GM20431 (cell line): ENCODE data around the gene ARID5B.

Experiments used
- in situ Hi-C: fragments of 300-500 bp; cut with MseI, MboI; formaldehyde crosslinking; loops from one replicate; pipeline ENCODE4 v1.15.0; 2020; ENCODE audit warnings: low sequenced_read_pairs; ENCODE audit not compliant: unreplicated experiment

ARID5B gene

DNA sequence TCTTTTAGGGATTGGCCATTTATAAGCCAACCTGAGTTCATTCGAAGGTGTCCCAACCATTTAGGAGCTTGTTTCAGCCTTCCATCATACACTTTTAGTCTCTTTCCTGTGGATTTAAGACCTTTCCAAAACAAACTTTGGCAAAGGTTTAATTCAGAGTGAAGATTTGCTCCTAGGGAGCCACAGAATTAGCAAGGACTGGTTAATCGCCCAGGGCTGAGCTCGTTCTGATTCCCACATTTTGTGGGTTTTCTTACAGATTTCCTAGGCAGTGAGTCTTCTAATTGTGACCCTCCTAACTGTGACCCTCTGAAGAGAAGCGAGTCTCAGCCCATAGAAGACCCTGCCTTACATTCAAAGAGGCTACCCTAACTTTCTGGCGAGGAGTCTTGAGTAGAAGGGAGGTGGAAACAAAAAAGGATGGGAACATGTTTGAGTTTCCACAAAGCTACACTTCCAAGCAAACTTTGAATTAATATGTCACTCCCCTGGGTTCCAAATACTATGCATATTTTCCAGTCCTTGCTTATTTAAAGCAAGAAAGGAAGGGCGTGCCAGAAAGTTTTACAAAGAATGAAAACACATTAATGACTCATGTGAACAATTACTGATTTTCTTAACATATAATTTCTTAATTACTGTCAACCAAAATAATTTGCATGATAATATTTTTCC lies 118.3 kb downstream of the ARID5B start:
- in situ Hi-C loops = loop anchor here (25.0 kb wide), 1 partner anchor 108 kb away; the partner anchor contains the start of gene ARID5B

DNA sequence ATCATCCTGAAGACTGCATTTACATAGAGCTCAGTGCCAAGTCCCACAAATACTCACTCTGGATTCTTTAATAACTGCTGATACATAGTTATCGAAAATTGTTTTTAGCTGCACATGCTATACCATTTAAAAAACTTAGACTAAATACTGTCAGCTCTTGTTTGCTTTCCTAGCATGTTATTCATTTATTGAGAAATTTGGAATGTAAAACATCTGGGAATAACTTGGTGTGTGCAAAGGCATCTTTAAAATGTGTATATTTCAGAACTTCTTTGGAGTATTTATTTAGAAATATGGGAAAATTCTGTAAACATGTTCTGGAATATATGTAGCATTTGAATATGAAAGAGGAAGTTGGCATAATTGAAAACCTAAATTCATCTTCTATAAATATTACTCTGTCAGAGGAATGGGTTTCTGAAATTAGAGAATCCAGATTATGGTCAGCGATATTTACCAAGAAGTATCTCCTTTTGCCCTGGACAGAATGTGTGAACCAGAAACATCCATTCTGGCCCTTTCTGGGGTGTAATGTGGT lies 119.7 kb downstream of the ARID5B start:
- in situ Hi-C loops = loop anchor here (25.0 kb wide), 1 partner anchor 109 kb away; the partner anchor contains the start of gene ARID5B

DNA sequence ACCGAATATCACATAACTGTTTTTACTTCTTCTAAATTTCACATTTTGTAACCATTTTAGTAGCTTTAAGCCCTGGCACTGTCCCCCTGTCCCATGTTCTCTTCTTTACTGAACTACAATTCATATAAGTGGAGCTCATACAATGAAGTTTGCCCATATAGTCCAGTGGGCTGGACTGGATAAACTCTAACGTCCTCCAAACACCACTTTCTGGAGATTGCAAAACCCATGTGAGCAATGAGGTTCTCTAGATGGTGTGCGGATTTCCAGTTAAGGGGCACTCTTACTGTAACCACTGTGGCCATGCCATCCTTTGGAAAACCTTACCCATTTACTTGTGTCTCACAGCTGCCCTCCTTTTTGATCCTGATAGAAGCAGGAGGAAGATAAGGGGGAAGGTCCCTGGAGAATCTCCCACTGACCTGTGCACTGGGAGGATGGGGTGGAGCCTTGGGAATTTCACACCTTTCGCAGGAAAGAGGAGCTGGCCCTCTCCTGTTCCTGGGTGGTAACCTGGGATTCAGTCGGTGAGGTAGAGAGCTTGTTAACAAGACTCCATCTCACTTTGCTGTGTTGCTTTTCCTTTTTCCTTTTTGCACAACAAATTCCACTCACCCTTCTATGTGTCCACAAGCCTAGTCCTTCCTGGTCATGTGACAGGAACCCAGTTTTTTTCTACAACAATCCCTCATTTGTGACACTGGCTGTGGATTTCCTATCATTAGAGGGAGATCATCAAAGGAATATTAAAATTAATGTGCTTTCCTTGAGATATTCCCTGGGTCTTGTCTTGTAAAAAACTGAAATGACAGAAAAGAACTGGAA lies 120.7 kb downstream of the ARID5B start:
- in situ Hi-C loops = loop anchor here (25.0 kb wide), 1 partner anchor 110 kb away; the partner anchor contains the start of gene ARID5B

DNA sequence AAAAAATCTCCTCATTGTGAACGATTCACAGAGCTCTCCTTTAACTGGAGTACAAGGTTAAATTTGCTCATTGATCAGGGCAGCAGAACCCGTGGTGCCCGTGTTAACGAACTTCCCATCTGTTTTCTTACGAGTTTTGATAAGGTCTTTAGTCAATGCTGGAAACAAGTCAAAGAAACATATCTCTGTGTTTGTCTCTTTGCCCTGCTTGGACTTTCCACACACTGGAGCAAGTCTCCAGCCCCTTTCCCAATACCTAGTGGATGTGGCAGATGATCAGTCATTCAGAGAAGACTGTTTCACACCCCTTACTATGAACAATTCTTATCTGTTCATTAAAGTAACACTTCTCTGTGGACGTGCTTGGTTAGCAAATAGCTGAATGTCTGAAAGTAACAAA lies 121.3 kb downstream of the ARID5B start:
- in situ Hi-C loops = loop anchor here (25.0 kb wide), 1 partner anchor 111 kb away; the partner anchor contains the start of gene ARID5B

DNA sequence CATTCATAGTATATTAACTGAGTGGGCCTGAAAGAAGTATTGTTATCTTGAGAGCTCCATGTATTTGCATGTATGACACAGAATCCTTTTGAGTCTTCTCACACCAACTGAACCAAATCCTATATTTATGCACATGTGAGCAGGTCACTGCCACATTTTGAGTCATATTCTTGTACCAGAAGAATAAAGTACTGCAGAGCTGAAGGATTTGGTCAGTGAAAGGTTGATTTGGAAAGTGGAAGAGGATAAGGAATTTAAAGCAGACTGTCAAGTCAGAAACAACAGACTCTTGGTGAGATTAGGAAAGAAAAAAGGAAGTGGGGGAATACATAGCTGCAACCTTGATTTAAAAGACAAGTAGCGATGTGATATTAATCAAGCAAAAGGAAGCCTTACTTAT lies 121.8 kb downstream of the ARID5B start:
- in situ Hi-C loops = loop anchor here (25.0 kb wide), 1 partner anchor 111 kb away; the partner anchor contains the start of gene ARID5B

DNA sequence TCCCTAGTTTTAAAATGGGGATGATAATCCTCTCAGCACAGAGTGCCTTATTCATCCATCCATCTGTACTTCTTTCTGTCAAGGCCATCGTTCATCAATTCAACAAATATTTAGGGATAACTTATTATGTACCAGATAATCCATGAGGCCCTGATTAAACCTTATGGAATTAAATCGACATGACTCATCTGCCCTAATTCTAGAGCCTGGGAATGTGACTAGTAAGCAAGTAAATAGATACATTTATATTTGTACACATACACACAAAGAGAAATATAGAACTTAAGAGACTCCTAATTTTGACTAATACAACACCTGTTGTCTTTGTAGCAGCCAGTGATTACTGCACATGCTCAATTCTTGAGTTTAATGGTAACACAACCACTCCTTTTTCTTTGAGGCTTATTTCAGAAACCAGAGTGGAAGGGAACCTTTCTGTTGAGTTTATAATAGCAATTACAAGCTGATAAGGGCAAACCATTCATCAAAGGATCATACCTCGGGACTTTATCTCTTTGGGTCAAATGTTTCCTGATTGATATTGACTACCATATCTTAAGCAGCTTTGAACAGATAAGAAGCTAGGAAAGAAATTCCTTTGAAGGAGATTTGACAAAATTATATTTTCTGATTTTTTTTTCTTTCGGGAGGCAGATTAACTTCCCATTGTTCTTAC lies 122.7 kb downstream of the ARID5B start:
- in situ Hi-C loops = loop anchor here (25.0 kb wide), 1 partner anchor 112 kb away; the partner anchor contains the start of gene ARID5B

DNA sequence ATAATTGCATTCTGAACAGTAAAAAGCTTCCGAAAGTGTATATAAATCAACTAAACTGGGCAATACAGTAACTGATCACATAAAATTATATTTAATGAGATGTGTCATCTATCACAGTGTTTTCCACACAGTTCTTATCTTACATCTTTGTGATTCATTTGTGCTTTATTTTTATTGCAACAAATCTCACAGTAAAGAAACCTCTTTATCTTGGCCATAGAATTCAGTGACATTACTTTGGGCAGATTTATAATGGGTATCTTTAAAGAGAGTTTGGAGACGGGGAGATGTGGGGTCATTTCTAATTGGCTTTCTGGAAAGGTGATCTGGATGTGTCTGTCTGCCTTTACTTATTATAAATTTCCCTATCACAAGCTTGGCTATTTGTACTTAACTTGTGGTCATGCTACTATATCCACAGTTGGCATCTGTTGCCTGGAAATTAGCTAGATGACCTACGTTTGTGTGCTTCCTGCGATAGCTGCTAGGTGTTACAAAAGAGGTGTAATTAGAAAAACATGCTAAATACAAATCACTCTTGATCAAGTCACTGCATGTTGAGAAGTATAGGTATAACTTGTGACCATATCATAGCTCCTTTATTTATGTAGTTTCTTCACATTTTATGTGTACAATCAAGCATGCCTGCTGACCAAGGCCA lies 123.8 kb downstream of the ARID5B start:
- in situ Hi-C loops = loop anchor here (25.0 kb wide), 1 partner anchor 212 kb away; no protein-coding TSS in a partner anchor

DNA sequence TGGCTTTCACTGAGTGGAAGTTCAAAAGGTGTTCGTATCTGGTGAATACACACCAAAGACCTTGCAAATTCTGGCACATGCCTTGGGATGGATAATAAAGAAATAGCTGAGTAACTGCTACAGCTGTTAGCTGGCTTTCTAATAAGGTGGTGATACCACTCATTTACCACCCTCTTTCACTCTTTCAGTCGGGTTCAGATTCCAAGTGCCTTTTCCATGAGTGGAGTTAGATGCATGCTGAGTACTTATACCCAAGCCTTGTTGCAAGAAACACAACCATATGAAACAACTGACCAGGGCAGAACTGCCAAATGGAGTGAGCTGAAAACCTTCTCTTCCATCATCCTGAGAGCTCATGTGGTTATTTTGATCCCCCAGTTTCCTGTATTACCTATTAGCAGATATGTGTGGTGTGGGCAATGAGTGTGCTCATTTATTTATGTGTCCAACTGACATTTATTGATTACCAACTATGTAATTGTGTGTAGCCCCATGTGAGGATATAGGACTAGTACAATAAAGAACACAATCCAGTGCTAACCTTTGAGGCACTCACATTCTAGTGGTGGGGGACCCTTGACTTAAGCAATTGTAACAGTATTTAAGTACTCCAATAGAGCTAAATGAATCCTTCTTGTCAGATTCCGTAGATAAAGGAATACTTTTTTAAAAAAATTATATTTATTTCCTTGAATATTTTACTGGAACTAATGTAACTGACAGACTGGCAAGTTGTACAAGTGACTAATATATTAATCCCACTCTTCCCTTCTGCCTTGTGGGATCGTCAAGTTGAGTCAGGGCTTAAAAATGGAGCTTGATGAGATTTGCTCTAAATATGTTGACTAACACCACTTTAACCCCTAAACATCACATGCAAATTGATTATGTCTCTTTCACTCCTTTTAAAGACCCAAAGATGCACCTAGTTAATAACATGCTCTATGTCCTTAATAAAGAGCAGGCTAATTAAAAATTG lies 124.7 kb downstream of the ARID5B start:
- in situ Hi-C loops = loop anchor here (25.0 kb wide), 1 partner anchor 211 kb away; no protein-coding TSS in a partner anchor

DNA sequence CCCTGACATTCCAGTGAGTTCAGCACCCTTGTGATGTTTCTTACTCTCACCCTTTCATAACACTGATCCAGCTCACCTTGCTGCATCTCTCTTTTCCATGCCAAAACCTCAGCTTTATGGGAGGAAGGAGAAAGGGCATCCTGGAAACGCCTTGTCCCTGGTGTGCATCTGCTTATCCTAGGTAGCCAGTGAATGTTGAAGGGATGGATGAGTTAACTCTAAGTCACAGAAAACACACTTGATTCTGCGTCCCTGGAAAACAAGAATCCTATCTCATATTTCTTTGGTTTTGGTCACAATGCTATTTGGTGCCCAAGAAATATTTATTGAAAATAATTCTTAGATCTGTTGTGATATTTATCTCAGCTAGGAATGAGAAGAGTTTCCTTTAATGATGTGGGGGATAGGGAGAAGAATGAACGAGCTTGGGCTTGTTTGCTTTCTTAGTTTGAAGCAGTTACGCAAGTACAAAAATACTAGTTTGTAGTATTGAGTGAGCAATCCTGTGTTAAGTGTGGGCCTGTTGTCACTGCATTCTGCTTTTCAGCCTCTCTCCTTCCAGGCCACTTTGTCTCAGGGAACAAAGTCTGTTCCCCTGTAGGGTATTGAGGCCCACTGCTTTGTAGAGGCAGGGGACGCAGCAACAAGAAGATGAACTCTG lies 126.5 kb downstream of the ARID5B start:
- in situ Hi-C loops = loop anchor here (25.0 kb wide), 1 partner anchor 209 kb away; no protein-coding TSS in a partner anchor

DNA sequence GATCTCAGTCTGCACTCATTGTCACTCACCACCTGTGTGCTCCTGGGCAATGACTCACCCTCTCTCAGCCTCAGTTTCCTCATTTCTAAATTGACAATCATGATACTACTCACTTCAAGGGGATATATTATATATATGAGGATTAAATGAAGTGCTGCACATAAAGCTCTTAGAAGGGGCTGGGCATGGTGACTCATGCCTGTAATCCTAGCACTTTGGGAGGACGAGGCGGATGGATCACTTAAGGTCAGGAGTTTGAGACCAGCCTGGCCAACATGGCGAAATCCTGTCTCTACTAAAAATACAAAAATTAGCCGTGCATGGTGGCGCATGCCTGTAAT lies 127.0 kb downstream of the ARID5B start:
- in situ Hi-C loops = loop anchor here (25.0 kb wide), 1 partner anchor 209 kb away; no protein-coding TSS in a partner anchor

DNA sequence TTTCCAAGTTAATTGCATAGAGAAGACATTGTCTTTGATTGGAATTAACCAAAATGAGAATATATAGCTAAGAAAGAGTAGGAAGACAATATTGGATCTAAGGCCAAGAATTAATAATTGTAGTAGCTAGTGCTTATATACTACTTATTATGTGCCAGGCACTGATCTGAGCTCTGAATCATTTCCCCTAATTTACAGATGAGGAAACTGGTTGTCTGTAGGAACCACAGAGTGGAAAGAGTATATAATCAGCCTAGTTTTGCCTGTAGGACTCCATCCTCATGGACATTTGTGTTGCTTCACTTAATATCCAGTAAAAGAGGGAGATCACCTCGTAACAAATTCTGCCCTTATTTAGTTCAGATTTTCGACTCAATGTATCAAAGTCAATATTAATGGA lies 127.9 kb downstream of the ARID5B start:
- in situ Hi-C loops = loop anchor here (25.0 kb wide), 1 partner anchor 208 kb away; no protein-coding TSS in a partner anchor

DNA sequence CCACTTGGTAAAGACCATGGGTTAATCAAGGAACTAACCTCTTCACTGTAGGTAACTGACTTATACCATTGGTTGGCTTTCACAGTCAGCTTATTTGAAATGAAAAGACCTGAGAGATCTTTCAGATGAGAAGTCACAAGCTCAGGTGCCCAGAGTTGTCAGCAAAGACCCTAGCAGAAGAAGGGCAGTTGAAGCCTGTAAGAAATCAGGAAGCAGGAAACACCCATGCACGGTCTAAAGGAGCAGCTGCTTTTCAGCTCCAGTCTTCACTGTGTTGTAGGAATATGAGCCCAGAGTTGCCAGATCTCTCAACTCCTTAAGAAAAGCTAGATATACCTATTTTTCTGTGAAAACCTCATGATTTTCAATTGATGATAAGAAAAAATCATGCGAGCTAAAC lies 130.0 kb downstream of the ARID5B start:
- in situ Hi-C loops = loop anchor here (25.0 kb wide), 1 partner anchor 206 kb away; no protein-coding TSS in a partner anchor

DNA sequence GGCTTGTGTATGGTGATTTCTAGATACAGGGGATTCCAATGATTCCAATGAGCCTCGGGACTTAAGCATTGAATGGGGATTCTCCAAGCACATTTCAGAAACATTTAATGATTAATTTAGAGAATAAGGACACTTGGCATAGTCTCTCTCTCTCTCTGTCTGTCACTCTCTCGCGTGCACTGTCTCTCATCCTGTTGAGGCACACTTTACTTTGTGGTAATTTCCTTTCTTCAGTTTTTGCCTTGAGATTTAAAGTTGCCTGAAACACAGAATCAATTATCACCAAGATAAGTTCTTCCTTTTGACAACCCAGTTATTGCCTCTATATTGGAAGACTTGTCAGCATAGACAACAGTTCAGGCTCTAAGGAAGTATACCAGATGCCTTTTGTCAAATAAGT lies 131.6 kb downstream of the ARID5B start:
- in situ Hi-C loops = loop anchor here (25.0 kb wide), 1 partner anchor 204 kb away; no protein-coding TSS in a partner anchor

DNA sequence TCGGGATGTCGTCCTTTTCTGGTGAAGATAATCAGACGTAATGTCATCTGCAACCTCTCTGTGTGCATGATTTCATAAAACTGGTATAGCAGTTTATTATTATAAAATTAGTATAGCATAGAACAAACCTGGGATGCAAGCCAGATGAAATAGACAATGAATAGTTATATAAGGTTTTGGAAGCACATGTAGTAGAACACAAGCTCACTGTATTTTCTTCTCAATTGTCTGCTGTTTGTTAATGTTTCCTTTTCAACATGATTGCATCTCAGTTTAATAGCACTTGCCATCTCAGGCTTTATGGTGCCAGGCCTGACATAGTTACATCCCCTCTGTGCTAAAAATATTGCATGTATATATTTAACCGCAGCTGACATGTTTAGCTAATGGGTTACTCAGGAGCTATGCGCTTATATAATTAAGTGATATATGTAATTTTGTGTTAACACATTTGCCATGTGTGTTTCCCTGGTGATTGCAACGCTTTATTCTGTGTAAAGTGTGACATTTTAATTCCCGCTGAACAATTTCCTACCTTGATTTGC lies 132.7 kb downstream of the ARID5B start:
- in situ Hi-C loops = loop anchor here (25.0 kb wide), 1 partner anchor 203 kb away; no protein-coding TSS in a partner anchor

DNA sequence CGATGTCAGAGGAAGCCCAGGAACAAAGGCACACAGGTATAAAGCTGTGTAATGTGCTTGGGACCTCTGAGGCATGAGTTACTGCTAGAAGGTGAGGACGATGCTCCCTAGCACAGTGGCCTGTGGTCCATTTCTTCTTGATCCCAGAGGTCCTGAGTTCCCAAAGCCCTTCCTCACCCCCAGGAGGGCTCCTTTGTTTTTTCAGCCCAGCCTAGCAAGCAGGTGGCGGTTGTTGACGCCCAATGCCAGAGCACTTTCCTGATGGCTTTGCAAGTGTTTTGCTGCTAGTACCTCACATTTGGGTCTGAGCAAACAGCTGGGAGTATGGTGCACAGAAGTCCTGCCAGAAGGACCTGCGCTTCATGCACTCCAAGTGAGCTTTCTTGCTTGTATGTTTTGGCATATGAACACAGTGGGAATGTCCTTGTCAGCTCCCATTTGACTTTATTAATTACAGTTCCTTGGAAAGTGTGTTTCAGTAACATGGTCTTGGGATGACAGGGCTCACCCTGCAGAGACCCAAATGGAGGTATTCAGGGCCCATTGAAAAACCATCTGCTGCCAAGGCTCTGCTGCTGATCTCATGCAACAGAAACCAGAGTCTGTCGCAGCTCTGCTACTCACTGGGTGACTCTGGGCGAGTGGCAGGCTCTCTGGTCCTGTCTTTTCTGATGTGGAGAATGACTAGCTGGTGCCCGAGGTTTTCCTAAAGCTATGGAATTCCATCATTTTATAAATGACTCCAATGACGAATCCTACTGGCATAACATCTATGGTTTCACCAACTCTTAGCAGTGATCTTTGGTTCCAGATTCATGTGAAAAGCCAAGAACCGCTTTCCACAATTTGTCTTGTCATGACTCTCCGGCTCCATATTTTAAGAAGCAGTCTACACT lies 134.9 kb downstream of the ARID5B start:
- in situ Hi-C loops = loop anchor here (25.0 kb wide), 1 partner anchor 201 kb away; no protein-coding TSS in a partner anchor

DNA sequence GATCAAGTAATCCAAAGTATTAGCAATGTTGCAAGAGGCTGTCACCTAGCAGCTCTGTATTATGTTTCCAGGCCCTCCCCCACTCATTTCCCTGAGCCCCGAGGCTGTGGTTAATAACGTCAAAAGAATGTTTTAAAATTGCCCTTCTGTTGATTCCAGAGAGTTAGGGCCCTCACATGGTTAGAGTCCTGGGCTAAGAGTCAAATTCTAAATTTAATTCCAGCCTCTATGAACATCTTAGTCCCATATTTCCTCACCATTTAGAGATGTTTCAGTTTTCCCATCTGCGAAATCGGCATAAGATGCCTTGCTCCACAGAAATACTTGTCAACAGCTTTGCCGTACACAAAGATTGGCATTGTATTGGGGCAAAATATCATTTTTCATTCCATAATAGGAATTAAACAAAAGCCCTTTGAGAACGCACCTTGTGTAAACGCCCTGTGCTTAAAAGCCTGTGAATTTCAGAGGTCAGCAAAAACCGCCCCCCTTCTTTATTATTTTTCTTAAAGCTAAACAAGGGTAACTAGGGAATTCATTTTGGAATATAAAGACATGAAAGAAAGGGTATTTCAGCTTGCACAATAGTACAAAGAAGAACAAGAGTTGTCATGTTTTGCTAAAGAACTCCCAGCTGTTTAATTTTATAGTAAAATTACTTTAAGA lies 135.8 kb downstream of the ARID5B start:
- in situ Hi-C loops = loop anchor here (25.0 kb wide), 1 partner anchor 200 kb away; no protein-coding TSS in a partner anchor
